HepG2 (cell line): ENCODE measurements around the gene SRSF3. TPM values are rescaled to one million over a fixed set of nuclear protein-coding genes. Genes with fewer than 3 reads are reported as not detected.

Experiments
- ATAC-seq: fragments of 200-7000 bp; cut with Tn5 transposase; 3 replicates; pipeline ENCODE4 v1.9.1; 2020; ENCODE audit warnings: mild to moderate bottlenecking, moderate library complexity
- BruUV-seq: library from RNA; stranded (reverse); fragments of 400-500 nt; replicated peaks from 2 replicates; lab custom pipeline; 2021; lab: Mats Ljungman, UMichigan
- CTCF ChIA-PET: fragments of 300-600 bp; formaldehyde crosslinking; extraction: SDS; loops from one replicate; lab custom pipeline; 2021; ENCODE audit warnings: low total read pairs, inconsistent platforms, low intra/inter-chr PET ratio; lab: Yijun Ruan, JAX
- POLR2A ChIA-PET: fragments of 350-600 bp; sonication (Branson Sonifier 250); formaldehyde crosslinking; loops from one replicate; lab custom pipeline; 2020; ENCODE audit warnings: antibody characterized with exemption, inconsistent platforms; lab: Yijun Ruan, JAX
- DNase-seq: peaks from one replicate; pipeline ENCODE4 v3.0.0-alpha.2; 2015; ENCODE audit warnings: low spot score
- FAIRE-seq: peaks from 3 replicates; lab custom pipeline; 2011; peaks lifted over from hg19 to GRCh38; lab: Jason Lieb, UNC
- H2AFZ ChIP-seq: one replicate; pipeline ENCODE4 v1.6.1; 2011; ENCODE audit warnings: low read length, inconsistent platforms
- H3K27ac ChIP-seq: fragments of 300-600 bp; 3 replicates; pipeline ENCODE4 v1.8.0; 2011; ENCODE audit warnings: mixed run types, mild to moderate bottlenecking, mixed read lengths, low read length, inconsistent platforms; ENCODE audit not compliant: insufficient read depth; ENCODE audit errors: extremely low read length
- H3K27me3 ChIP-seq, 2 experiments: fragments of 200-600 bp in 1 of 2; 2 replicates in 1 of 2; 3 replicates in 1 of 2; pipeline versions ENCODE4 v1.6.0 to v1.8.0; 2011; ENCODE audit warnings: low read length in 2 of 2, mild to moderate bottlenecking in 2 of 2, moderate library complexity in 2 of 2, inconsistent platforms in 1 of 2; ENCODE audit not compliant: insufficient read depth in 2 of 2, control insufficient read depth in 1 of 2
- H3K36me3 ChIP-seq, 2 experiments: fragments of 200-600 bp in 1 of 2; replicated peaks in 1 of 2; 2 replicates in 1 of 2; 3 replicates in 1 of 2; pipeline versions ENCODE4 v1.5.1 to v1.8.0; 2011; ENCODE audit warnings: low read length in 2 of 2, inconsistent platforms in 1 of 2; ENCODE audit not compliant: insufficient read depth in 2 of 2, control insufficient read depth in 1 of 2
- H3K4me1 ChIP-seq: 2 replicates; pipeline ENCODE4 v1.5.1; 2012; ENCODE audit warnings: low read length, inconsistent platforms; ENCODE audit not compliant: insufficient read depth
- H3K4me2 ChIP-seq: 2 replicates; pipeline ENCODE4 v1.6.0; 2011; ENCODE audit warnings: low read depth, low read length, inconsistent platforms
- H3K4me3 ChIP-seq, 3 experiments: fragments of 200-600 bp in 1 of 3; sonication (generic), shearing (Covaris generic) in 1 of 3; replicated peaks in 1 of 3; 2 replicates each; pipeline ENCODE4 v1.5.1; 2011 to 2016; ENCODE audit warnings: low read length in 3 of 3, inconsistent platforms in 2 of 3, low read depth in 2 of 3, mild to moderate bottlenecking in 2 of 3, control low read depth in 1 of 3, mixed read lengths in 1 of 3; ENCODE audit not compliant: insufficient read depth in 1 of 3
- H3K79me2 ChIP-seq: one replicate; pipeline ENCODE4 v1.6.1; 2011; ENCODE audit warnings: low read length, inconsistent platforms; ENCODE audit not compliant: insufficient read depth
- H3K9ac ChIP-seq: 2 replicates; pipeline ENCODE4 v1.6.0; 2011; ENCODE audit warnings: mild to moderate bottlenecking, low read depth, low read length, inconsistent platforms; ENCODE audit not compliant: insufficient read depth
- H3K9me3 ChIP-seq: 2 replicates; pipeline ENCODE4 v1.5.1; 2012; ENCODE audit warnings: mild to moderate bottlenecking, low read length
- H4K20me1 ChIP-seq: 2 replicates; pipeline ENCODE4 v1.6.0; 2011; ENCODE audit warnings: inconsistent platforms, mild to moderate bottlenecking, low read length, moderate library complexity; ENCODE audit not compliant: insufficient read depth
- MAFK ChIP-seq, 2 experiments: IDR thresholded peaks in 1 of 2; conservative IDR thresholded peaks in 1 of 2; 2 replicates each; pipeline ENCODE4 v1.6.1; 2011; ENCODE audit warnings: improper control_type of control experiment in 2 of 2, low read length in 2 of 2
- in situ Hi-C: cut with HindIII; loops from 2 replicates; pipeline ENCODE4 v1.10.0; 2017; ENCODE audit warnings: low pct_unique_long_range_greater_than_20kb; ENCODE audit not compliant: extremely low pct_ligation_motif_present
- intact Hi-C: fragments of 100-400 bp; cut with micrococcal nuclease; formaldehyde crosslinking; loops from one replicate; pipeline ENCODE4 v1.10.0; 2022; ENCODE audit not compliant: unreplicated experiment
- polyA plus RNA-seq, 8 experiments: library from polyadenylated mRNA; depleted of rRNA in 3 of 8; stranded (reverse) in 7 of 8; unstranded in 1 of 8; fragments of >200 nt; fragmentation: Illumina TruSeq in 4 of 8; extraction: Trizol in 4 of 8; gene quantifications; 2 replicates each; pipeline versions ENCODE4 v1.2.1 to v1.2.3, GENCODE V29; 2011 to 2016; ENCODE audit warnings: low read depth in 4 of 8, missing spikeins in 1 of 8, mixed read lengths in 1 of 8; ENCODE audit not compliant: insufficient read depth in 1 of 8
- total RNA-seq, 5 experiments: library from RNA; depleted of rRNA; stranded (reverse); fragments of >200 nt; fragmentation: Illumina TruSeq; extraction: Trizol; gene quantifications; 2 replicates each; pipeline ENCODE4 v1.2.3, GENCODE V29; 2016; ENCODE audit warnings: low read depth in 1 of 5
- TF ChIP-seq, protein P1 (sequence below): sonication (generic); formaldehyde crosslinking; IDR thresholded peaks from 2 replicates; pipeline ENCODE4 v1.5.1; 2020; ENCODE audit warnings: mild to moderate bottlenecking, missing genetic modification reagents, moderate library complexity
- TF ChIP-seq, protein P2 (sequence below), 2 experiments: IDR thresholded peaks; 2 replicates each; pipeline ENCODE4 v1.6.1; 2011 to 2012; ENCODE audit warnings: low read length in 2 of 2, borderline replicate concordance in 1 of 2, low read depth in 1 of 2, mild to moderate bottlenecking in 1 of 2, moderate library complexity in 1 of 2

The SRSF3 gene
- total and polyA plus RNA-seq, 2 of the 13 experiments (the other 11 are each of a cell fraction or from before 2014, with no cell fraction given), result 206 to 684 TPM

DNA sequence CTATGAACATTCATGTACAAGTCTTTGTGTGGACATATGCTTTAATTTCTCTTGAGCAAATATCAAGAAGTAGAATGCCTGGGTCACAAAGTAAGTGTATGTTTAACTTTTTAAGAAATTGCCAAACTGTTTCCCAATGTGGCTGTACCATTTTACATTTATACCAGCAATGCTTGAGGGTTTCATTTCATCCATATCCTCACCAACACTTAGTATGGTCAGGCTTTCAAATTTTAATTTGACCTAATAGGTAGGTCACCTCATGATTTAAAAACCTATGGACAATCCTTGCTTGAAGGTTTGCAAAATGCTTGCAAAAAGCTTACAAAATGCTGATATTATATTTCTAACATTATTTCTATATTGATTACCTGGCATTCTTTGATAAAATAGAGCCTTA, 19.5 kb upstream of the SRSF3 start:
- peaks cover 73% of the 10 kb centered on the region for H3K4me1 ChIP-seq
- no TSS peak for BruUV-seq
- H3K27me3 ChIP-seq, result no peaks in the 10 kb centered on the region
- H3K27ac ChIP-seq, result no peak overlapping the region
- in situ Hi-C loops, result no loop called here
- no peak overlapping the region for H3K4me2 ChIP-seq
- H4K20me1 ChIP-seq, result no peaks in the 10 kb centered on the region
- H3K9ac ChIP-seq, result no peak overlapping the region
- ChIA-PET CTCF (no interaction called here), POLR2A (interaction anchor here (1.3 to 2.3 kb wide), 2 partner anchors 19 to 21 kb away, joined by 3 to 14 read pairs; partner anchors contain the start of gene SRSF3)
- H2AFZ ChIP-seq, result no peak overlapping the region
- TF ChIP-seq MAFK (conservative IDR thresholded peaks at IDR 0.05 in 1 of 2, IDR thresholded peaks at IDR 0.05 in 1 of 2; ENCODE audit: low read length in 2 of 2), result peak in 1 of 2 experiments; percentile 44; a peak in 1 of 4 replicates
- TF ChIP-seq, protein P1, sequence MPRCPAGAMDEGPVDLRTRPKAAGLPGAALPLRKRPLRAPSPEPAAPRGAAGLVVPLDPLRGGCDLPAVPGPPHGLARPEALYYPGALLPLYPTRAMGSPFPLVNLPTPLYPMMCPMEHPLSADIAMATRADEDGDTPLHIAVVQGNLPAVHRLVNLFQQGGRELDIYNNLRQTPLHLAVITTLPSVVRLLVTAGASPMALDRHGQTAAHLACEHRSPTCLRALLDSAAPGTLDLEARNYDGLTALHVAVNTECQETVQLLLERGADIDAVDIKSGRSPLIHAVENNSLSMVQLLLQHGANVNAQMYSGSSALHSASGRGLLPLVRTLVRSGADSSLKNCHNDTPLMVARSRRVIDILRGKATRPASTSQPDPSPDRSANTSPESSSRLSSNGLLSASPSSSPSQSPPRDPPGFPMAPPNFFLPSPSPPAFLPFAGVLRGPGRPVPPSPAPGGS (CRISPR knock-in tag), result no peak
- TF ChIP-seq, protein P2, sequence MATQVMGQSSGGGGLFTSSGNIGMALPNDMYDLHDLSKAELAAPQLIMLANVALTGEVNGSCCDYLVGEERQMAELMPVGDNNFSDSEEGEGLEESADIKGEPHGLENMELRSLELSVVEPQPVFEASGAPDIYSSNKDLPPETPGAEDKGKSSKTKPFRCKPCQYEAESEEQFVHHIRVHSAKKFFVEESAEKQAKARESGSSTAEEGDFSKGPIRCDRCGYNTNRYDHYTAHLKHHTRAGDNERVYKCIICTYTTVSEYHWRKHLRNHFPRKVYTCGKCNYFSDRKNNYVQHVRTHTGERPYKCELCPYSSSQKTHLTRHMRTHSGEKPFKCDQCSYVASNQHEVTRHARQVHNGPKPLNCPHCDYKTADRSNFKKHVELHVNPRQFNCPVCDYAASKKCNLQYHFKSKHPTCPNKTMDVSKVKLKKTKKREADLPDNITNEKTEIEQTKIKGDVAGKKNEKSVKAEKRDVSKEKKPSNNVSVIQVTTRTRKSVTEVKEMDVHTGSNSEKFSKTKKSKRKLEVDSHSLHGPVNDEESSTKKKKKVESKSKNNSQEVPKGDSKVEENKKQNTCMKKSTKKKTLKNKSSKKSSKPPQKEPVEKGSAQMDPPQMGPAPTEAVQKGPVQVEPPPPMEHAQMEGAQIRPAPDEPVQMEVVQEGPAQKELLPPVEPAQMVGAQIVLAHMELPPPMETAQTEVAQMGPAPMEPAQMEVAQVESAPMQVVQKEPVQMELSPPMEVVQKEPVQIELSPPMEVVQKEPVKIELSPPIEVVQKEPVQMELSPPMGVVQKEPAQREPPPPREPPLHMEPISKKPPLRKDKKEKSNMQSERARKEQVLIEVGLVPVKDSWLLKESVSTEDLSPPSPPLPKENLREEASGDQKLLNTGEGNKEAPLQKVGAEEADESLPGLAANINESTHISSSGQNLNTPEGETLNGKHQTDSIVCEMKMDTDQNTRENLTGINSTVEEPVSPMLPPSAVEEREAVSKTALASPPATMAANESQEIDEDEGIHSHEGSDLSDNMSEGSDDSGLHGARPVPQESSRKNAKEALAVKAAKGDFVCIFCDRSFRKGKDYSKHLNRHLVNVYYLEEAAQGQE (IDR thresholded peaks at IDR 0.05; ENCODE audit: borderline replicate concordance in 1 of 2, low read depth in 1 of 2, low read length in 2 of 2), result no peak
- H3K9me3 ChIP-seq, result no peaks in the 10 kb centered on the region
- no peak for DNase-seq
- no peak for FAIRE-seq
- ATAC-seq, result no peak
- H3K4me3 ChIP-seq, result no peak overlapping the region
- H3K36me3 ChIP-seq, result no peaks in the 10 kb centered on the region
- H3K79me2 ChIP-seq, result no peaks in the 10 kb centered on the region
- intact Hi-C loops, result no loop called here
